ENCODE results near the gene TBX19. TPM values are rescaled to one million over a fixed set of nuclear protein-coding genes. Genes with fewer than 3 reads are reported as not detected.

Gene TBX19
- total and polyA plus RNA-seq, 8 donors = 0.61 to 2.9 (median 1.2) TPM; not detected in 2

- WGBS, 5 donors = 35 to 64% (median 59%) methylated on average over 1 of the region's 1 CpG
- H3K27ac ChIP-seq = no peak overlapping the region
- DNase-seq = no peak
- peaks cover 0 to under 1% (median 0%) of the 10 kb centered on the region in 4 donors for H3K36me3 ChIP-seq
- no peak for TF ChIP-seq POLR2A (IDR thresholded peaks at IDR 0.05)
- TF ChIP-seq EP300 (IDR thresholded peaks at IDR 0.05) = no peak
- TF ChIP-seq CTCF (IDR thresholded peaks at IDR 0.05) = no peak
- no peak for TF ChIP-seq POLR2AphosphoS5 (IDR thresholded peaks at IDR 0.05)
- intact Hi-C loops (cut with DNase I; ENCODE audit: low total_unique reads) = no loop called here
- no peaks in the 10 kb centered on the region for H3K27me3 ChIP-seq
- H3K4me1 ChIP-seq = no peaks in the 10 kb centered on the region
- no peak overlapping the region for H3K4me3 ChIP-seq
- H3K9me3 ChIP-seq = no peaks in the 10 kb centered on the region
Measured at GRCh38 chr1:168320149-168320548, 39.5 kb downstream of the TBX19 start.

- no peaks in the 10 kb centered on the region for H3K36me3 ChIP-seq
- peak in 1 of 2 donors; percentile 63 for DNase-seq
- intact Hi-C loops (cut with DNase I; ENCODE audit: low total_unique reads) = no loop called here
- WGBS, 5 donors = 52 to 65% (median 56%) methylated on average over 5 of the region's 5 CpGs
- H3K4me3 ChIP-seq = no peak overlapping the region
- H3K27me3 ChIP-seq = no peaks in the 10 kb centered on the region
- no peaks in the 10 kb centered on the region for H3K4me1 ChIP-seq
- TF ChIP-seq POLR2AphosphoS5 (IDR thresholded peaks at IDR 0.05) (no peak), EP300 (IDR thresholded peaks at IDR 0.05) (no peak), CTCF (IDR thresholded peaks at IDR 0.05) (no peak), POLR2A (IDR thresholded peaks at IDR 0.05) (no peak)
- peak overlapping the region in 3 of 5 donors; percentile 19 to 59 (median 50) for H3K27ac ChIP-seq
- no peaks in the 10 kb centered on the region for H3K9me3 ChIP-seq
Measured at GRCh38 chr1:168320800-168321450, 40.2 kb downstream of the TBX19 start.

GRCh38 chr1:168321945-168322344, 41.3 kb downstream of the TBX19 start:
- no peaks in the 10 kb centered on the region for H3K9me3 ChIP-seq
- 6 to 91% (median 82%) methylated on average over 1 of the region's 1 CpG for WGBS, 5 donors
- no peaks in the 10 kb centered on the region for H3K27me3 ChIP-seq
- intact Hi-C loops (cut with DNase I; ENCODE audit: low total_unique reads) = no loop called here
- no peak overlapping the region for H3K4me3 ChIP-seq
- TF ChIP-seq POLR2AphosphoS5 (IDR thresholded peaks at IDR 0.05) (no peak), EP300 (IDR thresholded peaks at IDR 0.05) (no peak), POLR2A (IDR thresholded peaks at IDR 0.05) (no peak), CTCF (IDR thresholded peaks at IDR 0.05) (no peak)
- no peaks in the 10 kb centered on the region for H3K4me1 ChIP-seq
- no peak overlapping the region for H3K27ac ChIP-seq
- DNase-seq = peak in 1 of 2 donors; percentile 24
- H3K36me3 ChIP-seq = no peaks in the 10 kb centered on the region

GRCh38 chr1:168324745-168325425, 44.2 kb downstream of the TBX19 start:
- Histone ChIP-seq H3K36me3 (no peaks in the 10 kb centered on the region), H3K27me3 (no peaks in the 10 kb centered on the region), H3K9me3 (no peaks in the 10 kb centered on the region), H3K4me3 (no peak overlapping the region), H3K4me1 (no peaks in the 10 kb centered on the region), H3K27ac (no peak overlapping the region)
- intact Hi-C loops (cut with DNase I; ENCODE audit: low total_unique reads) = no loop called here
- no peak for DNase-seq
- no peak for TF ChIP-seq POLR2A (IDR thresholded peaks at IDR 0.05)
- no peak for TF ChIP-seq EP300 (IDR thresholded peaks at IDR 0.05)
- no peak for TF ChIP-seq CTCF (IDR thresholded peaks at IDR 0.05)
- no peak for TF ChIP-seq POLR2AphosphoS5 (IDR thresholded peaks at IDR 0.05)
- 78 to 96% (median 92%) methylated on average over 4 of the region's 4 CpGs for WGBS, 5 donors
